Astrocyte of the cerebellum (primary cell): ENCODE data around the gene ZNF622.

Experiments used
- DNase-seq: peaks from one replicate; pipeline ENCODE4 v3.0.0-alpha.2; 2011; ENCODE audit warnings: low read depth
- H3K4me3 ChIP-seq: 2 replicates; pipeline ENCODE4 v1.5.1; 2011; ENCODE audit warnings: mild to moderate bottlenecking, low read depth, low read length, moderate library complexity
- CTCF ChIP-seq: IDR thresholded peaks from 2 replicates; pipeline ENCODE4 v1.5.1; 2012; ENCODE audit warnings: low read length, low read depth, moderate library complexity, mild to moderate bottlenecking; ENCODE audit errors: missing control alignments
- in situ Hi-C: cut with HindIII; loops from 2 replicates; pipeline ENCODE4 v1.10.0; 2017; ENCODE audit warnings: low sequenced_read_pairs

The ZNF622 gene

GRCh38 chr5:16412556-16412955 is 53.0 kb downstream of the ZNF622 start:
- TF ChIP-seq CTCF = no peak
- DNase-seq = no peak
- in situ Hi-C loops = no loop called here
- no peak overlapping the region for H3K4me3 ChIP-seq

DNA sequence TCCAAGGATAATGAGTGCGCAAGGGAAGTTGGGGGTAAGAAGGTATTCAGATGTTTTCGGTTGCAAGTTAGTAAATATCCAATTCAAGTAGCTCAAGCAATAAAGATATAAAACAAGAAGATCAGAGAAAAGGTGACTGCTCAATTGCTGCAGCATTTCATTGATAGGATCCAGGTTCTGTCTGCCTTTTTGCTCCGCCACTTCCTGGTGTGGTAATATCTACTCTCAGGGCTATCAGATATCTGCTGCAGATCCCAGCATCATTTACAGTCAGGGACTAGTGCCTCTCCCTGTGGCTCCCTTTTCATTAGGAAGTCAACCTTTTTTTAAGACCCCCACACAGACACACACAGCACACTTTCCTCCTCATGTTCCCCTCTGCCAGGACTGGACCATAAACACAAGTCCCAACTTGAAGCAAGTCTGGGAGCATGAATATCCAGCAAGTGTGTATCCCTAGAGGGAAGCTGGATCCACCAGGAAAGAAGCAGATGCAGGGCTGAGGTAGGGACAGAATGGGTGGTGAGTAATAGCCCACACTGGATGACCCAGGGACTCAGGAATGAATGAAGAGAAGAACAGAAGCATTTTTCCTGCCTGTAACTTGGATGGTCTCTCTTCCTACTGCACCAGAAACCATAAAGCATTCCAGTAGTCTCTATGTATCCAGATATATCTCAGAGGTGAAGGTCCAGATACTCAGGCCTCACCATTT is 53.7 kb downstream of the ZNF622 start:
- TF ChIP-seq CTCF = no peak
- in situ Hi-C loops = no loop called here
- no peak for DNase-seq
- H3K4me3 ChIP-seq = no peak overlapping the region

- TF ChIP-seq CTCF = no peak
- no peak overlapping the region for H3K4me3 ChIP-seq
- in situ Hi-C loops = no loop called here
- DNase-seq = no peak
These were observed 54.4 kb downstream of the ZNF622 start for GRCh38 chr5:16411235-16411634.

DNA sequence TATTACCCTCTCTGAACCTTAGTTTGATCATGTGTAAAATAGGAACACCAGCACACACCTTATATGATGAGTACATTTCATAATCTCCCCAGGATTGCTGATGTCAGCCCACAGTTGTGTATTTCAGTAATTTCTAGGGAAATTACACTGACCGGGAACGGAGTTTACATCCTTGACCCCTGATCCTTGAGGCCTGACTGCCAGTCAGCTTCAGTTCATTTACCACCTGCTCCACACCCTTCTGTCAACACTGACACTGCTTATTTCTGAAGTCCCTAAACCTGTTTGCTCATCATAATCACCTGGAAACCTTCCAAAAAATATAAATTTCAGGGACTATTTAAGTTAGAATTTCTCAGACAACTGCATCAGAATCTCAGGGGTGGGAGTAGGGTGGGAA is 55.3 kb downstream of the ZNF622 start:
- in situ Hi-C loops = no loop called here
- no peak overlapping the region for H3K4me3 ChIP-seq
- no peak for DNase-seq
- TF ChIP-seq CTCF = no peak

GRCh38 chr5:16406630-16407029 is 59.0 kb downstream of the ZNF622 start:
- no peak for DNase-seq
- no peak overlapping the region for H3K4me3 ChIP-seq
- TF ChIP-seq CTCF = no peak
- in situ Hi-C loops = no loop called here

DNA sequence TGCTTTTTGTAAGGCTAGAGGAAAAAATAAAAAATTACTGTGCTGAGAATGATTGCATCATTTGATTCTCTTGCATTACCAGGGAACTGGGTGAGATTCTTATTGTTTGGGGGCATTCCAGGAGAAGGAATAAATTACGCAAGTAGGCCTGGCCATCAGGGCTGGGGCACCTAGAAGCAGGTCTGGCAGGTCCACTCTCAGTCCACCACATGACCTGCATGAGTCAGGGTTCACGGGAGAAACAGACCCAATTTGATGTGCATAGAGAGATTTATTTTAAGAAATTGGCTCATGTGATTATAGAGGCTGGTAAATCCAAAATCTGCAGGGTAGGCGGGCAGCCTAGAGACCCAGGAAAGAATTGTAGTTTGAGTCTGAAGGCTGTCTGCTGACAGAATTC is 59.6 kb downstream of the ZNF622 start:
- TF ChIP-seq CTCF = no peak
- no peak overlapping the region for H3K4me3 ChIP-seq
- in situ Hi-C loops = no loop called here
- DNase-seq = no peak
